ENCODE data around the gene ABHD5.

- TF ChIP-seq POLR2AphosphoS5 (IDR thresholded peaks at IDR 0.05; ENCODE audit: low read depth, low read length) = no peak
- no peak for TF ChIP-seq TAF1 (IDR thresholded peaks at IDR 0.05; ENCODE audit: borderline replicate concordance, insufficient read depth, low read length)
- no peak for TF ChIP-seq REST (IDR thresholded peaks at IDR 0.05; ENCODE audit: insufficient read depth in 1 of 2, low read depth in 2 of 2, low read length in 2 of 2)
- TF ChIP-seq SIN3A (IDR thresholded peaks at IDR 0.05; ENCODE audit: borderline replicate concordance, insufficient read depth, low read length) = no peak
- TF ChIP-seq FOXP2 (optimal IDR thresholded peaks at IDR 0.05; ENCODE audit: borderline replicate concordance, extremely low read depth, extremely low read length, insufficient read depth) = no peak
Observed at GRCh38 chr3:43723121-43723734, 32.5 kb downstream of the ABHD5 start.

Data from PFSK-1 (cell line).